ENCODE measurements around the gene PSMD8. TPM values are rescaled to one million over a fixed set of nuclear protein-coding genes. Genes with fewer than 3 reads are reported as not detected.
"Not testable (repeated sequence)": the region's sequence is repeated elsewhere in the genome, so short reads cannot be mapped to it uniquely, and the experiment has no call there.

The PSMD8 gene
- polyA plus RNA-seq, 1 donor, result 138 TPM

DNA sequence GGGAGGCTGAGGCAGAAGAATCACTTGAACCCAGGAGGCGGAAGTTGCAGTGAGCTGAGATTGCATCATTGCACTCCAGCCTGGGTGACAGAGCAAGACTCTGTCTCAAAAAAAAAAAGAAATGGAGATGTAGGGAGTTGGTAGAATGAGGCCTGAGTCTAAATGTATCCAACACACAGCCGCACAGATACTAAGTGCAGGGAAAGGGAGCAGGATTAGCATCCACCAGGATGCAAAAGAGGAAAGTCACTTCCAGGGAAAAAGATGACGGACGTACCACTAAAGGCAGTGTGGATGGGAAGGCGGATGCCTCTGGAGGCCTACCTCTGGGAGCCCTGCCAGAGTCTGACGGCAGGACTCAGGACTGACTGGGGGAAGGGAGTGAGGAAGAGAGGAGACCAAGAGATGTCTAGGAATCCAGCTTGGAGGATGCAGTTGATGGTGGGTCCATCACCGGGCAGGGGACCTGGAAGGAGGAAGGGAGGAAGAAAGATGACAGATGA lies 35.3 kb downstream of the PSMD8 start:
- 83% methylated on average over 2 of the region's 7 CpGs for WGBS (ENCODE audit: insufficient coverage, low lambda C conversion rate)
- no peak for DNase-seq
- no peak overlapping the region for H3K27ac ChIP-seq (ENCODE audit: low read length)
- H3K9me3 ChIP-seq (ENCODE audit: control insufficient read depth, low read depth, low read length), result no peaks in the 10 kb centered on the region
- H3K4me1 ChIP-seq (ENCODE audit: control insufficient read depth, insufficient read depth, low read length), result no peaks in the 10 kb centered on the region
- H3K27me3 ChIP-seq (ENCODE audit: control insufficient read depth, insufficient read depth, low read length), result no peaks in the 10 kb centered on the region
- peaks cover 20% of the 10 kb centered on the region for H3K36me3 ChIP-seq (ENCODE audit: control insufficient read depth, insufficient read depth, low read length)
- no peak overlapping the region for H3K4me3 ChIP-seq (ENCODE audit: low read length)

DNA sequence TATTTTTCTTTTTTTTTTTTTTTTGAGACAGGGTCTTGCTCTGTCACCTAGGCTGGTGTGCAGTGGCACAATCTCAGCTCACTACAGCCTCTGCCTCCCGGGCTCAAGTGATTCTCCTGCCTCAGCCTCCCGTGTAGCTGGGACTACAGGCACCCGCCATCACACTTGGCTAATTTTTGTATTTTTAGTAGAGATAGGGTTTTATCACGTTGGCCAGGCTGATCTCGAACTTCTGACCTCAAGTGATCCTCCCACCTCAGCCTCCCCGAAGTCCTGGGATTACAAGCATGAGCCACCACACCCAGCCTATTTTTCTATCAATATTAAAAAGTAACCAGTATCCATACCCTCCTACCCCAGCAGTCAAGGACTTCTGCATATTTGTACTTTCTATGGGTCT lies 36.0 kb downstream of the PSMD8 start:
- not testable (repeated sequence) for DNase-seq; H3K9me3 ChIP-seq (ENCODE audit: control insufficient read depth, low read depth, low read length); H3K4me3 ChIP-seq (ENCODE audit: low read length); H3K4me1 ChIP-seq (ENCODE audit: control insufficient read depth, insufficient read depth, low read length); H3K27ac ChIP-seq (ENCODE audit: low read length); H3K27me3 ChIP-seq (ENCODE audit: control insufficient read depth, insufficient read depth, low read length)
- WGBS (ENCODE audit: insufficient coverage, low lambda C conversion rate), result no CpG with 5 or more reads among the region's 6 CpGs
- H3K36me3 ChIP-seq (ENCODE audit: control insufficient read depth, insufficient read depth, low read length), result peaks cover 13% of the 10 kb centered on the region

DNA sequence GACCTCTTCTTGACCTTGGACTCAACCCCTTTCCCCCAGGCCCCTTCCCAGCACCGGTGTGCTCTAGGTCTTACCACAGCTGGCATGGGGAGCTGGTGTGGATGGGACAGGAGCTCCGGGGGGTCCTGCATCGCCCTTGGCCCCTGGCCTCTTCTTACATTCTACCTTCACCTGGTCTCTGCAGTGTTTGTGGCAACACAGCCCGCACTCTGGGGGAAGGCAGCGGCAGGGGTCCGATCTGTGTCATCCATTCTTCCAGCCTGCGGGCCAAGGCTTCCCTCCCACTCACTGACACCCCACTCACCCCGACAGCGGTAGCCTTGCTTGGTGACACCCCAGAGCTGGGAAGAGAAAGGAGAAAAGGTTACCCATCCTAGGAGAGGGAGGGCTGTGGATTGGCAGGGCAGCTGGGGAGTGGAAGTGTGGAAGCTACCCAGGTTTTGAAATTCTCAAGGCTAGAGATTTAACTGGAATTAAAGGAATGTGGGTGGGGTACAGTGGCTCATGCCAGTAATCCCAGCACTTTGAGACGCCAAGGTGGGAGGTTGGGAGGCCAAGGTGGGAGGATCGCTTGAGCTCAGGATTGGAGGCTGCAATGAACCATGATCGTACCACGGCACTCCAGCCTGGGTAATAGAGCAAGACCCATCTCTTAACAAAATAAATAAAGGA lies 36.8 kb downstream of the PSMD8 start:
- H3K9me3 ChIP-seq (ENCODE audit: control insufficient read depth, low read depth, low read length), result no peaks in the 10 kb centered on the region
- no CpG with 5 or more reads among the region's 13 CpGs for WGBS (ENCODE audit: insufficient coverage, low lambda C conversion rate)
- no peaks in the 10 kb centered on the region for H3K4me1 ChIP-seq (ENCODE audit: control insufficient read depth, insufficient read depth, low read length)
- no peak for DNase-seq
- H3K36me3 ChIP-seq (ENCODE audit: control insufficient read depth, insufficient read depth, low read length), result peaks cover 11% of the 10 kb centered on the region
- H3K27ac ChIP-seq (ENCODE audit: low read length), result no peak overlapping the region
- no peak overlapping the region for H3K4me3 ChIP-seq (ENCODE audit: low read length)
- no peaks in the 10 kb centered on the region for H3K27me3 ChIP-seq (ENCODE audit: control insufficient read depth, insufficient read depth, low read length)

DNA sequence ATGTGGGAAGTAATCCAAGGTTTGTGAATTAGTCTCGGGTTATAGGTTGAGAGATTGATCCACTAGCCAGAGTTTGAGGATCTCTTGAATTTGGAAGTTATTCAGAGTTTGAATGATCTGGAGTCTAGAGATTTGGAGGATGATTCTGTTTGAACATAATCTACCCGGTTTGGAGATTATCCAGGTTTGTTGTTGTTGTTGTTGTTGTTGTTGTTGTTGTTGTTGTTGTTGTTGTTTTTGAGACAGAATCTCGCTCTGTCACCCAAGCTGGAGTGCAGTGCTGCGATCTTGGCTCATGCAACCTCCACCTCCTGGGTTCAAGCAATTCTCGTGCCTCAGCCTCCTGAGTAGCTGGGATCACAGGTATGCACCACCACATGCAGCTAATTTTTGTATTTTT lies 37.5 kb downstream of the PSMD8 start:
- H3K27ac ChIP-seq (ENCODE audit: low read length); H3K4me1 ChIP-seq (ENCODE audit: control insufficient read depth, insufficient read depth, low read length); DNase-seq; H3K27me3 ChIP-seq (ENCODE audit: control insufficient read depth, insufficient read depth, low read length); H3K36me3 ChIP-seq (ENCODE audit: control insufficient read depth, insufficient read depth, low read length); H3K9me3 ChIP-seq (ENCODE audit: control insufficient read depth, low read depth, low read length); H3K4me3 ChIP-seq (ENCODE audit: low read length): not testable (repeated sequence)
- WGBS (ENCODE audit: insufficient coverage, low lambda C conversion rate), result 100% methylated on average over 1 of the region's 5 CpGs

DNA sequence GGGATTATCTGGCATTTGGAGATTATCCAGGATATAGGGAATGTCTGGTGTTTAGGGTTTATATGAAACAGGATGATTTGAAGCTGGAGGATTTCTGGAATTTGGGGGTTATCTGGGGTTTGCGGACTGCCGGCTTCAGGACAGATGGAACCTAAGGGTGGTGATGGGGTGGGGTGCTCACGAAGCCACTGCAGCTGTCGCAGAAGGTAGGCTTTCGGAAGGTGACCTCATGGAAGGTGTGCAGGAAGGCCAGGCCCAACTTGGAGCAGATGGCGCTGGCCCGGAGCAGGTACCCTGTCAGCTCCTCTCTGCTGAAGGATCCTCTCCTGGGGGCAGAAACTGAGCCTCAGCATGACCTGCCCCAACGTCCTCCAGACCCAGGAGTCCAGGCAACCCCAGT lies 38.1 kb downstream of the PSMD8 start:
- Histone ChIP-seq H3K27me3 (ENCODE audit: control insufficient read depth, insufficient read depth, low read length) (no peaks in the 10 kb centered on the region), H3K4me1 (ENCODE audit: control insufficient read depth, insufficient read depth, low read length) (no peaks in the 10 kb centered on the region), H3K9me3 (ENCODE audit: control insufficient read depth, low read depth, low read length) (no peaks in the 10 kb centered on the region), H3K4me3 (ENCODE audit: low read length) (no peak overlapping the region), H3K27ac (ENCODE audit: low read length) (no peak overlapping the region), H3K36me3 (ENCODE audit: control insufficient read depth, insufficient read depth, low read length) (peaks cover 2% of the 10 kb centered on the region)
- no peak for DNase-seq
- no CpG with 5 or more reads among the region's 8 CpGs for WGBS (ENCODE audit: insufficient coverage, low lambda C conversion rate)

DNA sequence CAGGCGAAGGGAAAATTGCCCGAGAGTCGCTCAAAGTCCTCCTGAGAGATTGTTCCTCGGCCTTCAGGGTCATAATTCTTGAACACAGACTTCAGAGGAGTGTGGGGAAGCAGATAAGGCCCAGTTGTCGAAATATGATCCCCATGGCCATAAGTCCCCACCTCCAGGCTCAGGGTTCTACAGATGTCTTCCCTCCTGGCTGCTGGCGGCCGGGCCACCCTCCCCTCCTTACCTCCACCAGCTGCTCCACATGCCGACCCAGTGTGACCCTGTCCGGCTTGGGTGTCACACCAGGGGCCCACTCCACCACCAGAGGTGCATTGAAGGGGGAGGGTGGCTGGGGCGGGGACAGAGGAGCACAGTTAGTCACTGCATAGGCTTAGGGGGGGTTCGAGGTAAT lies 38.6 kb downstream of the PSMD8 start:
- no peak overlapping the region for H3K27ac ChIP-seq (ENCODE audit: low read length)
- WGBS (ENCODE audit: insufficient coverage, low lambda C conversion rate), result no CpG with 5 or more reads among the region's 11 CpGs
- peaks cover 2% of the 10 kb centered on the region for H3K36me3 ChIP-seq (ENCODE audit: control insufficient read depth, insufficient read depth, low read length)
- no peaks in the 10 kb centered on the region for H3K9me3 ChIP-seq (ENCODE audit: control insufficient read depth, low read depth, low read length)
- peak in 1 of 2 donors; percentile 23 for DNase-seq
- H3K4me3 ChIP-seq (ENCODE audit: low read length), result no peak overlapping the region
- peaks cover 3% of the 10 kb centered on the region for H3K27me3 ChIP-seq (ENCODE audit: control insufficient read depth, insufficient read depth, low read length)
- peaks cover 1% of the 10 kb centered on the region for H3K4me1 ChIP-seq (ENCODE audit: control insufficient read depth, insufficient read depth, low read length)

DNA sequence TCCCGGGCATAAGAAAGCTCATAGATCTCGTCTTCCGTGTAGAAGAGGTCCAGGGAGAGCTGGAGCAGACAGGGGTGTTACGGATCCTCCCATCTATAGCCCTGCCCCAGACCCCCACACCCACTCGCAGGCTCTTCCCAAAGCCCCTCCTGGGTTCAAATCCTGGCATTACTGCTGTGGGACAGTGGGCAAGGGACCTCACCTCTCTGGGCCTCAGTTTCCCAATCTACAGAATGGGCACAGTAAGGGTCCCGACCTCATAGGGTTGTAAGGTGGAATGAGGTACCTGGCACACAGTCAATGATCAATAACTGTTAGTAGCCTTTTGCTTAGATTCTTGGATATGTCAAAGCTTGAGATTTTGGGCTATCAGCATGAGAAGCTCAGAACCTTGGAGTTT lies 39.0 kb downstream of the PSMD8 start:
- no peaks in the 10 kb centered on the region for H3K9me3 ChIP-seq (ENCODE audit: control insufficient read depth, low read depth, low read length)
- no CpG with 5 or more reads among the region's 6 CpGs for WGBS (ENCODE audit: insufficient coverage, low lambda C conversion rate)

DNA sequence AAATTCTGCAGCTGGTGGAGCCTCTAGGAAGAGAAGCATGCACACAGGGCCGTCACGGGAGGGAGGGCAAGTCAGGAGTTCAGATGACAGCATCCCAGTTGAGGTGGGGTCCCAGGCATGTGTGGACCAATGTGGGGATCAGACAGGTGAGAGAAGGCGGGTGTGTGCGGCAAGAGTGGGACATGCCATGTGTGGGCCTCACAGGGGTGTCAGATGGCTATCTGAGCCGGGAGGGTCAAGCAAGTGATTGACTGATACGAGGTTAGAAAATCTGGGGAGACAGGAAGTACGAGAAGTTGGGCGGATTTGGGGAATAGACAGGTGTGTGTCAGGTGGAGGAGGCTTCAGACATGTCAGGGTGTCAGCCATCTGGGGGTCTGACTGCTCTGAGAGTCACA lies 42.8 kb downstream of the PSMD8 start:
- Histone ChIP-seq H3K27me3 (ENCODE audit: control insufficient read depth, insufficient read depth, low read length) (peaks cover 7% of the 10 kb centered on the region), H3K27ac (ENCODE audit: low read length) (no peak overlapping the region), H3K4me3 (ENCODE audit: low read length) (no peak overlapping the region), H3K9me3 (ENCODE audit: control insufficient read depth, low read depth, low read length) (no peaks in the 10 kb centered on the region), H3K36me3 (ENCODE audit: control insufficient read depth, insufficient read depth, low read length) (no peaks in the 10 kb centered on the region), H3K4me1 (ENCODE audit: control insufficient read depth, insufficient read depth, low read length) (peaks cover 7% of the 10 kb centered on the region)
- no CpG with 5 or more reads among the region's 8 CpGs for WGBS (ENCODE audit: insufficient coverage, low lambda C conversion rate)
- no peak for DNase-seq

More for the DNA sequence above, 39.0 kb downstream of the PSMD8 start:
- DNase-seq, result no peak
- Histone ChIP-seq H3K4me3 (ENCODE audit: low read length) (no peak overlapping the region), H3K27me3 (ENCODE audit: control insufficient read depth, insufficient read depth, low read length) (peaks cover 5% of the 10 kb centered on the region), H3K36me3 (ENCODE audit: control insufficient read depth, insufficient read depth, low read length) (peaks cover 2% of the 10 kb centered on the region), H3K27ac (ENCODE audit: low read length) (no peak overlapping the region), H3K4me1 (ENCODE audit: control insufficient read depth, insufficient read depth, low read length) (peaks cover 6% of the 10 kb centered on the region)

DNA sequence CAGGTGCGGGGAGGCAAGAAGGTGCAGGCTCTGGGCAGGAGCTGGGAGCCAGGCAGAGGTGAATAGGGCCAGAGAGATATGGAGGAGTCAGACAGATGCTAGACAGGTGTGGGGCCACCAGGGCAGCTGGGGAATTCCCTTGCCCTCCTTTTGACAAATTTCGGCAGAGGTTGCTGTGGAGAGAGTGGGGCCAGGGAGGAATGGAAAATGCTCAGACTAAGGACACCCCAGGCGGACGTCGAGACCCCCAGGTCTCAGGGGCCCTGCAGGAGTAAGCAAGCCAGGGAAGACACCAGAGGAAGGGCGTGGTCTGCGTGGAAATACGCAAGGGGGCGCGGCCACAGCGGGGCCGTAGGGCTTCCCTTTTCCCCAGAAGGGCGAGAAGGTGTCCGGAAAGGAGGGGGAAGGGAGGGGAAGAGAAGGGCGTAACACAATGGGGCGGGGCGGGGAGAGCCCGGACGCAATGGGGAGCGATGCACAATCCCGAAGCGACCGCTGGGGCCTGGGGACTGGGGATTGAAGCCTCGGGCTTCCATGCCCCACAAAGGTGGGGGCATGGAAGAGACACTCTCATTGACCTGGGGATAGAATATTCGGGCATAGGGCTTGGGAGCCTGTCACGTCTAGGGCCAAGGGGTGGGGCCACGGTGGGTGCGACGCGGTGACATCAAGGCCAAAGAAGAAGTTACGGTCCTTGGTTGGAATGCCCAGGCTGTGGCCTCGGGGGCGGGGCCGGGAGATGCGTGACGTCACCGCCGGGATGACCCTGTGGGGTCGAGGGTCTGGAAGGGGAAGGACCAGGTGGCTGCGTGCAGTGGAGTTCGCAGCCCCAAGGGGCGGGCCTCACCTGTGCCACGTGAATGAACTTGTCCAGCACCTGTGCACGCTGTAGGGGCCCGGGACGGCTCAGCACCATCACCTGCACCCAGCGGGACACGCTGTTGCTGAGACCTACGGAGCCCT lies 43.5 kb downstream of the PSMD8 start:
- Histone ChIP-seq H3K27ac (ENCODE audit: low read length) (no peak overlapping the region), H3K27me3 (ENCODE audit: control insufficient read depth, insufficient read depth, low read length) (peaks cover 7% of the 10 kb centered on the region), H3K4me1 (ENCODE audit: control insufficient read depth, insufficient read depth, low read length) (peaks cover 7% of the 10 kb centered on the region), H3K36me3 (ENCODE audit: control insufficient read depth, insufficient read depth, low read length) (no peaks in the 10 kb centered on the region), H3K9me3 (ENCODE audit: control insufficient read depth, low read depth, low read length) (no peaks in the 10 kb centered on the region), H3K4me3 (ENCODE audit: low read length) (peak overlapping the region; percentile 24)
- no CpG with 5 or more reads among the region's 49 CpGs for WGBS (ENCODE audit: insufficient coverage, low lambda C conversion rate)
- DNase-seq, result peak; percentile 50 to 63

DNA sequence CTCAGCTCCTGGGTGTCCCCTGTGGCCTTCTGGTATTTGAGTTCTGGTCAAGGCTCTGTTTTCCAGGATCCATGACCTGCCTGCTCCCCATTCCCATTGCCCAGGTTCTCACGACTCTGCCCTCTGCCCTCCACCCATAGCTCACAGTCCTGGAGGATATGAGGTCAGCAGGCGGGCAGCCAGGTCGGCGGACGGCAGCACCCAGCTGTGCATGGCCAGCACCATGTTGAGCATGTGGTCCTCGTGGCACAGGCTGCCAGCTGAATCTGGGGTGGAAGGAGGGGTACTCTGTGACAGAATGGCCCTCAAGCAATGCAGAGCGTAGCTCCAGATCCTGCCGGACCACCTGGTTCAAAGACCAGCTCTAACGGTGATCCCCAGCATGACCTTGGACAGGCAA lies 46.6 kb downstream of the PSMD8 start:
- H3K36me3 ChIP-seq (ENCODE audit: control insufficient read depth, insufficient read depth, low read length), result no peaks in the 10 kb centered on the region
- no peak overlapping the region for H3K4me3 ChIP-seq (ENCODE audit: low read length)
- no peaks in the 10 kb centered on the region for H3K9me3 ChIP-seq (ENCODE audit: control insufficient read depth, low read depth, low read length)
- WGBS (ENCODE audit: insufficient coverage, low lambda C conversion rate), result no CpG with 5 or more reads among the region's 9 CpGs
- H3K4me1 ChIP-seq (ENCODE audit: control insufficient read depth, insufficient read depth, low read length), result peaks cover 7% of the 10 kb centered on the region
- no peak overlapping the region for H3K27ac ChIP-seq (ENCODE audit: low read length)
- no peak for DNase-seq
- peaks cover 13% of the 10 kb centered on the region for H3K27me3 ChIP-seq (ENCODE audit: control insufficient read depth, insufficient read depth, low read length)

Data from large intestine (tissue), 3 donors.